ENCODE data around the gene ELMOD1.

Gene ELMOD1

GRCh38 chr11:107707807-107708206 lies 116.9 kb downstream of the ELMOD1 start:
- Histone ChIP-seq H3K4me3 (ENCODE audit: low read depth, low read length) (no peak overlapping the region), H3K36me3 (ENCODE audit: control insufficient read depth in 2 of 2, insufficient read depth in 1 of 2, low read length in 2 of 2) (no peaks in the 10 kb centered on the region), H3K27ac (ENCODE audit: extremely low read depth, low read depth, low read length) (no peak overlapping the region), H3K9me3 (ENCODE audit: control insufficient read depth, insufficient read depth, low read depth, low read length) (no peaks in the 10 kb centered on the region), H3K4me1 (ENCODE audit: control insufficient read depth, insufficient read depth, low read length) (no peaks in the 10 kb centered on the region)
- TF ChIP-seq ZNF169 (tag by site-specific recombination; IDR thresholded peaks at IDR 0.05) (no peak), SP2 (tag by site-specific recombination; IDR thresholded peaks at IDR 0.05) (no peak), ZNF335 (tag by site-specific recombination; conservative IDR thresholded peaks at IDR 0.05) (no peak), ZNF600 (tag by site-specific recombination; IDR thresholded peaks at IDR 0.05) (no peak), GFI1B (tag by site-specific recombination; IDR thresholded peaks at IDR 0.05) (no peak), ZNF391 (tag by site-specific recombination; IDR thresholded peaks at IDR 0.05; ENCODE audit: borderline replicate concordance, low read depth) (no peak)
- ChIA-PET POLR2A (no interaction called here), CTCF (no interaction called here)

DNA sequence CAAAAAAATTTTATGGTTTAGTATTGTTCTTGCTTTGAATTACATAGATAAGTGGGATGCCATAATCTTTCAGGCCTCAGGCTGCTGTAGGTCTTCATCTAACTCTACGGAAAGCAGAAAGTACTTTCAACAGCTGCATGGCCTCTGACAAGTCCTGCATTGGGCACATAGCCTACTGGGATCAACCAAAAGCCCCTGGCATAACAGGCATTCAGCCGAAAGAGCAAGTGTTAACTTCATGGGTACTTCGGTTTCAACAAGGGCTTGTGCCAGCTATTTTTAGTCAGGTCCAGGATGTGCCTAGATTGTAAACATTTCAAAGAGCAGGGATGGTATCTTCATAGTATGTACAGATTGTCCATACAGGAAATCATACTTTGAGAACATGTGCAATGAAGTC lies 117.8 kb downstream of the ELMOD1 start:
- Histone ChIP-seq H3K36me3 (ENCODE audit: control insufficient read depth in 2 of 2, insufficient read depth in 1 of 2, low read length in 2 of 2) (no peaks in the 10 kb centered on the region), H3K4me3 (ENCODE audit: low read depth, low read length) (no peak overlapping the region), H3K9me3 (ENCODE audit: control insufficient read depth, insufficient read depth, low read depth, low read length) (no peaks in the 10 kb centered on the region), H3K27ac (ENCODE audit: extremely low read depth, low read depth, low read length) (no peak overlapping the region), H3K4me1 (ENCODE audit: control insufficient read depth, insufficient read depth, low read length) (no peaks in the 10 kb centered on the region)
- CTCF ChIA-PET = no interaction called here
- POLR2A ChIA-PET = no interaction called here
- TF ChIP-seq ZNF239 (tag by site-specific recombination; IDR thresholded peaks at IDR 0.05) (0 out of 2 replicates have a peak, but pooled peaks have one; percentile 63), ZNF23 (tag by site-specific recombination; IDR thresholded peaks at IDR 0.05; ENCODE audit: borderline replicate concordance) (no peak)

DNA sequence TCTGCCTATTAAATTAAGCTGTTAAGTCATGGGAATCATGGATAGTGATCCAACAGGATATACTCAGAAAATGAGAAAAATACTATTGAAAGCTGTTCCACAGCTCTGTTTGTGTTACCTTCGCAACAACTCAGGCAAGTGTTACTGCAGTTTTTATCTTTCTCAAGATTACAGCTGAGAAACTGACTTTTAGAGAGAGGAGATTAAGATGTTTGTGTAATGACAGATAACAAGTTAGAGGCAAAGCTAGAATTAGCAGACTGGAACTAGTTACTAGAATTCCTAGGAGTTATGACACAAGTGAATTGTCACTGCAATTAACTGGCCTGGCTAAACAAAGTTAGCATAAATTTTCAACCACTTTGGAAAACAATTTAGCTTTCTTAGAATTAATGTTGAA lies 119.4 kb downstream of the ELMOD1 start:
- H3K4me1 ChIP-seq (ENCODE audit: control insufficient read depth, insufficient read depth, low read length) = no peaks in the 10 kb centered on the region
- TF ChIP-seq ZBTB1 (tag by site-specific recombination; IDR thresholded peaks at IDR 0.05) (no peak), ZNF624 (tag by site-specific recombination; IDR thresholded peaks at IDR 0.05) (no peak), PRDM6 (tag by site-specific recombination; IDR thresholded peaks at IDR 0.05) (0 out of 2 replicates have a peak, but pooled peaks have one; percentile 32), ZNF707 (tag by site-specific recombination; IDR thresholded peaks at IDR 0.05) (no peak), ZNF837 (tag by site-specific recombination; IDR thresholded peaks at IDR 0.05) (no peak)
- H3K4me3 ChIP-seq (ENCODE audit: low read depth, low read length) = no peak overlapping the region
- no peak overlapping the region for H3K27ac ChIP-seq (ENCODE audit: extremely low read depth, low read depth, low read length)
- H3K9me3 ChIP-seq (ENCODE audit: control insufficient read depth, insufficient read depth, low read depth, low read length) = no peaks in the 10 kb centered on the region
- ChIA-PET CTCF (interaction anchor here (0.7 kb wide), 1 partner anchor 146 kb away, joined by 3 read pairs; no protein-coding TSS in a partner anchor), POLR2A (no interaction called here)
- no peaks in the 10 kb centered on the region for H3K36me3 ChIP-seq (ENCODE audit: control insufficient read depth in 2 of 2, insufficient read depth in 1 of 2, low read length in 2 of 2)

DNA sequence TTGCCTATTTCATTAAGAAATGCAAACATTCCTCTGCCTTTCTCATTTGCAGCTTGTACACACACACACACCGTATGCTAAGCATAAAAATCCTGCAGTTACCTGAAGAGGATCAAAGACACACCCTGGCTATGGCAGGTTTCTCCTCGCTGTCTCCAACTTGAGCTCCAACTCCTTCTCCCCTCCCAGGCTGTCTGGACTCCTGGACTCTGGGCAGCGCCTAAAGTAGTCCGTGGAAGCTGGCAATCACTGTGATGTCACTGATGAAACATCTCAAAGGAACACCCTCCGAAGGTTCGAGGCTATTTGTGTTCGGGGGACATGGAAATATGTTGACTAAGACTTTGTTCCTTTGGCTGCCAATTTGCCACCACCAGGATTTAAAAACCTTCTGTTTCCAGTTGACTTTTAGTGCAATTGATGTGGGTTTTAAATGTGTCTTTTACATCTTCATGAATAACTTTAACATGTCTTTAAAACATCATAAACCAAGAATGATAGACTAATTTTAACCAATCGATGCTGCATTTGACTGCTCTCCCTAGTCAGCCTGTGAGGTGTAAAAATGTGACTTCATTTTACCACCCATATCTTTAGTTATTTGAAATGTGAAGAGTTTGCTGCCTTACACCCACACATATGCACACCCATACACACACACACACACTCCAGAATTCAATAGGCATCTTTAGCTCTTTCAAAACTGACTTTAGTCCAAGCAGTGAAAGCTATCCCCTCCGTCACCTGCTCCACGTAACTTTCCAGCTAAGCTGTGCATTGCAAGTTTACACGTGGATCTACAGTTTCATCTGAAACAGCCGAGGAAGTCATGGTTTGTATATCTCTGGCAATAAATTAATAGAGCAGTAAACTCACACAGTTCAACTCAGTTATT lies 121.2 kb downstream of the ELMOD1 start, which contains the start of gene SLN:
SLN (minus strand) TSS at position 196 of the 895 bp plus-strand sequence.
- H3K36me3 ChIP-seq (ENCODE audit: control insufficient read depth in 2 of 2, insufficient read depth in 1 of 2, low read length in 2 of 2) = no peaks in the 10 kb centered on the region
- no peak within 1 kb of the TSS for H3K27ac ChIP-seq (ENCODE audit: extremely low read depth, low read depth, low read length)
- no peak within 1 kb of the TSS for H3K4me3 ChIP-seq (ENCODE audit: low read depth, low read length)
- ChIA-PET CTCF (interaction anchor here (0.6 to 1.2 kb wide), 2 partner anchors 29 to 156 kb away, joined by 3 read pairs; no protein-coding TSS in a partner anchor), POLR2A (no interaction called here)
- H3K4me1 ChIP-seq (ENCODE audit: control insufficient read depth, insufficient read depth, low read length) = no peaks in the 10 kb centered on the region
- H3K9me3 ChIP-seq (ENCODE audit: control insufficient read depth, insufficient read depth, low read depth, low read length) = no peaks in the 10 kb centered on the region
- TF ChIP-seq, protein P1, sequence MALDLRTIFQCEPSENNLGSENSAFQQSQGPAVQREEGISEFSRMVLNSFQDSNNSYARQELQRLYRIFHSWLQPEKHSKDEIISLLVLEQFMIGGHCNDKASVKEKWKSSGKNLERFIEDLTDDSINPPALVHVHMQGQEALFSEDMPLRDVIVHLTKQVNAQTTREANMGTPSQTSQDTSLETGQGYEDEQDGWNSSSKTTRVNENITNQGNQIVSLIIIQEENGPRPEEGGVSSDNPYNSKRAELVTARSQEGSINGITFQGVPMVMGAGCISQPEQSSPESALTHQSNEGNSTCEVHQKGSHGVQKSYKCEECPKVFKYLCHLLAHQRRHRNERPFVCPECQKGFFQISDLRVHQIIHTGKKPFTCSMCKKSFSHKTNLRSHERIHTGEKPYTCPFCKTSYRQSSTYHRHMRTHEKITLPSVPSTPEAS (tag by site-specific recombination; IDR thresholded peaks at IDR 0.05) = peak; percentile 40; the same call in 1 of the 2 replicates
- TF ChIP-seq ZNF335 (tag by site-specific recombination; conservative IDR thresholded peaks at IDR 0.05) (no peak), ZNF248 (tag by site-specific recombination; IDR thresholded peaks at IDR 0.05) (no peak), ZNF302 (tag by site-specific recombination; IDR thresholded peaks at IDR 0.05; ENCODE audit: low read depth) (no peak), ZNF23 (tag by site-specific recombination; IDR thresholded peaks at IDR 0.05; ENCODE audit: borderline replicate concordance) (no peak), PRDM1 (tag by site-specific recombination; IDR thresholded peaks at IDR 0.05) (0 out of 2 replicates have a peak, but pooled peaks have one; percentile 10), ZNF10 (tag by site-specific recombination; IDR thresholded peaks at IDR 0.05) (0 out of 2 replicates have a peak, but pooled peaks have one; percentile 26), ZFHX2 (tag by site-specific recombination; conservative IDR thresholded peaks at IDR 0.05) (peak; percentile 71), ZNF341 (tag by site-specific recombination; IDR thresholded peaks at IDR 0.05; ENCODE audit: low read depth) (no peak), ZBTB17 (tag by site-specific recombination; IDR thresholded peaks at IDR 0.05) (0 out of 2 replicates have a peak, but pooled peaks have one; percentile 35), ZNF214 (tag by site-specific recombination; IDR thresholded peaks at IDR 0.05; ENCODE audit: borderline replicate concordance) (no peak), KLF8 (tag by site-specific recombination; IDR thresholded peaks at IDR 0.05) (no peak), ZNF692 (tag by site-specific recombination; IDR thresholded peaks at IDR 0.05) (no peak)
